ENCODE results near the gene AOC3. TPM values are rescaled to one million over a fixed set of nuclear protein-coding genes. Genes with fewer than 3 reads are reported as not detected.
"Not testable (repeated sequence)": the region's sequence is repeated elsewhere in the genome, so short reads cannot be mapped to it uniquely, and the experiment has no call there.

Gene AOC3
- total and polyA plus RNA-seq, 3 experiments from 2014 or later, result 1.0 to 1.3 TPM; not detected in 1

GRCh38 chr17:42853004-42853403 is 2.0 kb downstream of the AOC3 start:
- no peak overlapping the region for H3K4me3 ChIP-seq (ENCODE audit: low read length)
- H3K27ac ChIP-seq (ENCODE audit: low read depth, low read length), result no peak overlapping the region
- Mint-ChIP-seq H3K27ac (no peak overlapping the region), H3K36me3 (no peaks in the 10 kb centered on the region), H3K4me3 (no peak overlapping the region), H3K27me3 (peaks cover 7 to 19% of the 10 kb centered on the region in 2 donors), H3K4me1 (no peaks in the 10 kb centered on the region), H3K9me3 (no peaks in the 10 kb centered on the region)
- H3K9me3 ChIP-seq (ENCODE audit: low read length), result no peaks in the 10 kb centered on the region
- H3K36me3 ChIP-seq (ENCODE audit: insufficient read depth, low read length), result no peaks in the 10 kb centered on the region
- ChIA-PET CTCF (no interaction called here), POLR2A (no interaction called here)
- no peaks in the 10 kb centered on the region for H3K27me3 ChIP-seq (ENCODE audit: insufficient read depth, low read length, poor library complexity, severe bottlenecking)
- H3K4me1 ChIP-seq (ENCODE audit: insufficient read depth, low read length), result no peaks in the 10 kb centered on the region
- DNase-seq, result no peak

DNA sequence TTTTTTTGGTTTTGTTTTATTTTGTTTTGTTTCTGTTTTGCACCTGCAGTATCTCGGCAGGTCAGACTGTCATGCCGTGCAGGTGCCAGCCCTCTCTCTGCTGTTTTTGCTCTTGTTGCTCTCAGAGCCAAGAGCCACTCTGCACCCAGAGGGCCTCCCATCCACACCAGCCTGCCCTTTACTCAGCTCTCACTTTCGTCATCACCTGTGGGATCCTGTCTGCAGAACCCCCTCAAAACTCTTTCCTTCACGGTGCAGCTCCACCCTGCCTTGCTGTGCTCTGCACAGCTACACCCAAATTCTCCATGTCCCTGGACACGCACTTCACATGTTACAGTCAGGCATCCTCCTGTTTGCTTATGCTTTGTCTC is 2.6 kb downstream of the AOC3 start:
- no peak overlapping the region for H3K27ac ChIP-seq (ENCODE audit: low read depth, low read length)
- H3K4me1 ChIP-seq (ENCODE audit: insufficient read depth, low read length), result no peaks in the 10 kb centered on the region
- POLR2A ChIA-PET, result no interaction called here
- no peaks in the 10 kb centered on the region for H3K9me3 ChIP-seq (ENCODE audit: low read length)
- no peak for DNase-seq
- no peaks in the 10 kb centered on the region for H3K36me3 ChIP-seq (ENCODE audit: insufficient read depth, low read length)
- no peaks in the 10 kb centered on the region for H3K36me3 Mint-ChIP-seq
- CTCF ChIA-PET, result no interaction called here
- H3K4me3 Mint-ChIP-seq, result no peak overlapping the region
- no peaks in the 10 kb centered on the region for H3K9me3 Mint-ChIP-seq
- H3K4me1 Mint-ChIP-seq, result no peaks in the 10 kb centered on the region
- H3K4me3 ChIP-seq (ENCODE audit: low read length), result no peak overlapping the region
- H3K27me3 Mint-ChIP-seq, result peaks cover 7 to 19% of the 10 kb centered on the region in 2 donors
- H3K27me3 ChIP-seq (ENCODE audit: insufficient read depth, low read length, poor library complexity, severe bottlenecking), result no peaks in the 10 kb centered on the region
- H3K27ac Mint-ChIP-seq, result no peak overlapping the region

GRCh38 chr17:42853968-42854790 is 3.2 kb downstream of the AOC3 start:
- H3K4me1 ChIP-seq (ENCODE audit: insufficient read depth, low read length), result no peaks in the 10 kb centered on the region
- H3K27me3 ChIP-seq (ENCODE audit: insufficient read depth, low read length, poor library complexity, severe bottlenecking), result no peaks in the 10 kb centered on the region
- Mint-ChIP-seq H3K4me3 (no peak overlapping the region), H3K36me3 (no peaks in the 10 kb centered on the region), H3K27me3 (peaks cover 7 to 19% of the 10 kb centered on the region in 2 donors), H3K9me3 (no peaks in the 10 kb centered on the region), H3K4me1 (no peaks in the 10 kb centered on the region), H3K27ac (no peak overlapping the region)
- CTCF ChIA-PET, result interaction anchor here (0.8 kb wide), 1 partner anchor 16 kb away, joined by 3 read pairs; no protein-coding TSS in a partner anchor
- no peak for DNase-seq
- H3K36me3 ChIP-seq (ENCODE audit: insufficient read depth, low read length), result no peaks in the 10 kb centered on the region
- H3K4me3 ChIP-seq (ENCODE audit: low read length), result no peak overlapping the region
- no peak overlapping the region for H3K27ac ChIP-seq (ENCODE audit: low read depth, low read length)
- POLR2A ChIA-PET, result no interaction called here
- no peaks in the 10 kb centered on the region for H3K9me3 ChIP-seq (ENCODE audit: low read length)

DNA sequence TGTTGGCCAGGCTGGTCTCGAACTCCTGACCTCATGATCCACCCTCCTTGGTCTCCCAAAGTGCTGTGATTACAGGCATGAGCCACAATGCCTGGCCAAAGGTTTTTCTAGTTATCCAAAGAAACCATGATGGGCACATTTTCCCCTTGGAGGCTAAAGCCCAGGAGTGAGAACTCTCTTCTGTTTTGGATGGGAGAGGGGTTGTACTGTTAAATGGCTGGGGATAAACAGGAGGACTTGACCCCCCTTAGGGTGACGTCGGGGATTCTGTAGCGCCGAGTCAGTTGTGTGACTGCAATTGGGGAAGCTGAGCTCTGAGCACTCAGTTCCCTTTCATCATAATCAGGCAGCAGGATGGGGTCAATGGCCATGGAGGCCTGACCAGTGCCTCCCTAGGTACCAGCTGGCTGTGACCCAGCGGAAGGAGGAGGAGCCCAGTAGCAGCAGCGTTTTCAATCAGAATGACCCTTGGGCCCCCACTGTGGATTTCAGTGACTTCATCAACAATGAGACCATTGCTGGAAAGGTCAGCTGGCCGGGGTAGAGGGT is 4.1 kb downstream of the AOC3 start:
- POLR2A ChIA-PET, result no interaction called here
- no peaks in the 10 kb centered on the region for H3K36me3 Mint-ChIP-seq
- Histone ChIP-seq H3K4me1 (ENCODE audit: insufficient read depth, low read length) (no peaks in the 10 kb centered on the region), H3K27ac (ENCODE audit: low read depth, low read length) (no peak overlapping the region), H3K27me3 (ENCODE audit: insufficient read depth, low read length, poor library complexity, severe bottlenecking) (no peaks in the 10 kb centered on the region), H3K36me3 (ENCODE audit: insufficient read depth, low read length) (no peaks in the 10 kb centered on the region), H3K9me3 (ENCODE audit: low read length) (no peaks in the 10 kb centered on the region), H3K4me3 (ENCODE audit: low read length) (no peak overlapping the region)
- CTCF ChIA-PET, result interaction anchor here (0.5 to 0.8 kb wide), 2 partner anchors 17 to 79 kb away, joined by 3 read pairs; no protein-coding TSS in a partner anchor
- no peak for DNase-seq
- no peak overlapping the region for H3K27ac Mint-ChIP-seq
- H3K27me3 Mint-ChIP-seq, result peaks cover 9 to 19% of the 10 kb centered on the region in 2 donors
- H3K4me3 Mint-ChIP-seq, result no peak overlapping the region
- no peaks in the 10 kb centered on the region for H3K9me3 Mint-ChIP-seq
- H3K4me1 Mint-ChIP-seq, result no peaks in the 10 kb centered on the region

GRCh38 chr17:42856093-42856492 is 5.1 kb downstream of the AOC3 start:
- H3K9me3 Mint-ChIP-seq; H3K4me1 Mint-ChIP-seq; CTCF ChIA-PET; POLR2A ChIA-PET; H3K4me1 ChIP-seq (ENCODE audit: insufficient read depth, low read length); H3K4me3 Mint-ChIP-seq; H3K4me3 ChIP-seq (ENCODE audit: low read length); H3K27me3 ChIP-seq (ENCODE audit: insufficient read depth, low read length, poor library complexity, severe bottlenecking); H3K27ac Mint-ChIP-seq; H3K9me3 ChIP-seq (ENCODE audit: low read length); H3K36me3 ChIP-seq (ENCODE audit: insufficient read depth, low read length); H3K36me3 Mint-ChIP-seq; DNase-seq; H3K27ac ChIP-seq (ENCODE audit: low read depth, low read length): not testable (repeated sequence)
- H3K27me3 Mint-ChIP-seq, result peaks cover 9 to 19% of the 10 kb centered on the region in 2 donors

DNA sequence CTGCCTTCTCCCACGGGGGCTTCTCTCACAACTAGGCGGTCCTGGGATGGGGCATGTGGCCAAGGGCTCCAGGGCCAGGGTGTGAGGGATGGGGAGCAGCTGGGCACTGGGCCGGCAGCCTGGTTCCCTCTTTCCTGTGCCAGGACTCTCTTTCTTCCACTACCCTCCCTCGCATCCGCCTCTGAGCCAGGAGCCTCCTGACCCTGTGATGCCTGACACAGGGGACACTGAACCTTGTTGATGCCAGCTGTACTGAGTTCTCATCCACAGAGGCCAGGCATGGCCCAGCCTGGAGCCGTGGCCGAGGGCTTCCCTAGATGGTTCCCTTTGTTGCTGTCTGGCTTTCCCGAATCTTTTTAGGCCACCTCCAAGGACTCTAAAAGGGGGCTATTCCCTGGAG is 5.5 kb downstream of the AOC3 start:
- Mint-ChIP-seq H3K27me3 (peaks cover 9 to 19% of the 10 kb centered on the region in 2 donors), H3K27ac (peak overlapping the region in 1 of 8 donors; percentile 43)
- H3K9me3 Mint-ChIP-seq; H3K36me3 ChIP-seq (ENCODE audit: insufficient read depth, low read length); H3K27me3 ChIP-seq (ENCODE audit: insufficient read depth, low read length, poor library complexity, severe bottlenecking); CTCF ChIA-PET; H3K4me1 Mint-ChIP-seq; H3K4me3 Mint-ChIP-seq; H3K4me3 ChIP-seq (ENCODE audit: low read length); H3K27ac ChIP-seq (ENCODE audit: low read depth, low read length); H3K36me3 Mint-ChIP-seq; DNase-seq; POLR2A ChIA-PET; H3K9me3 ChIP-seq (ENCODE audit: low read length); H3K4me1 ChIP-seq (ENCODE audit: insufficient read depth, low read length): not testable (repeated sequence)

GRCh38 chr17:42857389-42857788 is 6.4 kb downstream of the AOC3 start:
- ChIA-PET CTCF (no interaction called here), POLR2A (no interaction called here)
- Mint-ChIP-seq H3K36me3 (no peaks in the 10 kb centered on the region), H3K27ac (peak overlapping the region in 1 of 8 donors; percentile 38), H3K27me3 (peaks cover 9 to 19% of the 10 kb centered on the region in 2 donors), H3K4me1 (no peaks in the 10 kb centered on the region), H3K4me3 (no peak overlapping the region), H3K9me3 (no peaks in the 10 kb centered on the region)
- Histone ChIP-seq H3K27me3 (ENCODE audit: insufficient read depth, low read length, poor library complexity, severe bottlenecking) (no peaks in the 10 kb centered on the region), H3K27ac (ENCODE audit: low read depth, low read length) (no peak overlapping the region), H3K36me3 (ENCODE audit: insufficient read depth, low read length) (no peaks in the 10 kb centered on the region), H3K4me1 (ENCODE audit: insufficient read depth, low read length) (no peaks in the 10 kb centered on the region), H3K9me3 (ENCODE audit: low read length) (no peaks in the 10 kb centered on the region), H3K4me3 (ENCODE audit: low read length) (no peak overlapping the region)
- DNase-seq, result no peak

DNA sequence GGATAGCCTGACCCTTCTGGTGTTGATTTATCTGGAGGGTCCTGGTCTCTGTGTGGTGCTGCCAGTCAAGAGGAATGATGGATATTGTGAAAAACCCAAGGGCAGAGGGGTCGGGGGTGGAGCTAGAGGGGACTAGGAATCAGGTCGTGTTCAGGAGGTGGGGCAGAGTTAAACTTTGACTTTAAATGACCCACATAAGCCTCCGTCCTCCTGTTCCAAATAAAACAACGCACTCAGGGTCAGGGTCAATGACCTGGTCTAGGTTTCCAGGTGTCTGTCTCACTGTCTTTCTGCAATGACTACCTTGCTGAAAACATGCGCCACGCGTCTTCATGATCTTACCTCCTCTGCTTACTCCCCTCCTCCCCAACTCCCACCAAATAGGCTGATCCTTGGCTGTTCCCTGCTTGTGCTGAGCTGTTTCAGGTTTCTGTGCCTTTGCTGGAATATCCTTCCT is 14.7 kb downstream of the AOC3 start:
- no peak overlapping the region for H3K4me3 Mint-ChIP-seq
- POLR2A ChIA-PET, result no interaction called here

More for the DNA sequence above, 14.7 kb downstream of the AOC3 start:
- Histone ChIP-seq H3K27me3 (ENCODE audit: insufficient read depth, low read length, poor library complexity, severe bottlenecking) (no peaks in the 10 kb centered on the region), H3K27ac (ENCODE audit: low read depth, low read length) (no peak overlapping the region), H3K4me3 (ENCODE audit: low read length) (no peak overlapping the region), H3K4me1 (ENCODE audit: insufficient read depth, low read length) (no peaks in the 10 kb centered on the region), H3K9me3 (ENCODE audit: low read length) (no peaks in the 10 kb centered on the region), H3K36me3 (ENCODE audit: insufficient read depth, low read length) (no peaks in the 10 kb centered on the region)
- DNase-seq, result no peak
- H3K36me3 Mint-ChIP-seq, result no peaks in the 10 kb centered on the region
- no peaks in the 10 kb centered on the region for H3K4me1 Mint-ChIP-seq
- peaks cover 0 to 3% (median 0%) of the 10 kb centered on the region in 5 donors for H3K9me3 Mint-ChIP-seq
- no peak overlapping the region for H3K27ac Mint-ChIP-seq
- CTCF ChIA-PET, result no interaction called here
- H3K27me3 Mint-ChIP-seq, result peaks cover 17 to 41% of the 10 kb centered on the region in 2 donors

All from CD8-positive, alpha-beta memory T cell (primary cell).